HG03565 (cell line): ENCODE measurements around the gene NR1H4.
"Not testable (repeated sequence)": the region's sequence is repeated elsewhere in the genome, so short reads cannot be mapped to it uniquely, and the experiment has no call there.

Experiments used
- ATAC-seq: cut with Tn5 transposase; IDR thresholded peaks from one replicate; pipeline ENCODE4 v1.9.1; 2021; ENCODE audit warnings: mild to moderate bottlenecking, moderate library complexity; ENCODE audit not compliant: unreplicated experiment

The NR1H4 gene

DNA sequence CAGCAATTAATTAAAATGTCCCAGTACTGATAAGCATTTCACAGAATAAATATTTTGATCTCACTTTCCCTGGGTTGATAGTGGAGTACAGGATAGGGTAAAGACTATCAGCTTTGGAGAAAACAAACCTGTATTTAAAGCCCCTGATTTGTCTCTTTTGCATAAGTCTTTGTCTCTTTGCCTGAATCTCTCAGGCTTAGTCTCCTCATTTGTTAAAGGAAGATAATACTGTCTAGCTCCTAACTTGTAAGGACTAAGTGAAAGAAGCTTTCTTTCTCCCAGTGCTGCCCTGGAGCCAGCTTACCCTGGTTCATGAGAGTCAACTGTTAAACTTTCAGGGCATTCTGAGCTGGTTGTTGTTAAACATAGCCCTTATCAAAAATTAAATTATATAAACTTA is 5.5 kb upstream of the NR1H4 start:
- ATAC-seq = no peak

DNA sequence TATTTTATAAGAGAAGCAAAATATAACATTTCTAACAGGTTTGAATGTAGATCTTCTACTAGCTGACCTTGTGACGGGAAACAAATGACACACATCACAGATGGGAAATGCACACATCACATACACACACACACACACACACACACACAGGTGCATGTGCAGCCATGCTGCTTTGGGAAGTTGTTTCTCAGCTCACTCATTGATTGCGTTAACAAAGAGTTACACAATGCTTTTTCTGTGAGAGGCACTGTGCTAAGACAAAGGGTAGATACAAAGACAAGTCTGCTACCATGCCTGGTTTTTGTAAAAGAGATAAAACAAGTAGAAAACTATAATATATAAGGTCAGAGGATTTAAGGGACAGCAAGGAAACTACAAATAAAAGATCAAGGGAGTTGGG is 1.3 kb upstream of the NR1H4 start:
- ATAC-seq = no peak

DNA sequence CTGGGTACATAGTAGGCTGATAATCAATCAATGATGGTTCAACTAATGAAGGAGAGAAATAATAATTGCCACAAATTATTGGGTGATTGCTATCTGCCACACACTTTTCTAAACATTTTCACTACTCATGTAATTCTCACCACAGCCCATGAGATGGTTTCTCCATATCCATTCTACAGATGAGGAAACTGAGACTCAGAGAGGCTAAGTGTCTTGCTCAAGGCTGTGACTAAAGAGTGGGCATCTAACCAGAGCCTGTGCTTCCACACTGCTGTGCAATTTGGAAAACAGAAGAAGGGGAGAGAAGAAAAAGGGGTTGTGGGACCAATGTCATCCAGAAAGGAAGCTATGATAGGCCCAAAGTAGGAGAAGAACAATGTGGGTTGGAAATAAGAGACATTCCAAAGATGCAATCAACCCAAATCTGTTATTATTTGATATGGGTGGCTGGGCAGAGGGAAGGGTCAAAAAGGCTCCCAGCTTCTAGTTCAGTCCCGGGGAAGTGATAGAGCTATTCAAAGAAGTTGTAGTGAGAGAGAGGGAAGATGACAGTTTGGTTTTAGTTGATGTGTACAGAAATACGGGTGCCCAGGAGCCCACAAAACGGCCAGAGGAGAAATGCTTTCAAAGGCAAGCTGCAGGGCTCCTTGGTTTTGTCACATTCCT is 483 bp upstream of the NR1H4 start:
- no peak for ATAC-seq

DNA sequence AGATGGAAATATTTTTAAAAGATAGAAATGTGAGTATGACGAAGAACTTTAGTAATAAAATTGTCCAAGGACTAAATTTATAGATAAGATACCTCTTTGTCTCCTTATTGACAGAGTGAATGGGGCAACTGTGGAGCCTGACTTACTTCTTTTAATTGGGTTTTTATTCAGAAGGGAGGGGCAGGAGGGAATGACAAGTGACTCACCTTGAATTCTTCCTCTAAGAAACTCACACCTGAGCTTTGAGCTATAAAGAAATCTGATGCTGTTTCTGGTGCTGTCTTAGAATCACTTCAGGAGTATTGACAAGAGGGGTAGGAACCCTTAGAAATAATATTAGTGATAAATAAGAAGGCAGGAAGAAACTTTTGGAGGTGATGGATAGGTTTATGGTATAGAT is 951 bp downstream of the NR1H4 start:
- no peak for ATAC-seq

DNA sequence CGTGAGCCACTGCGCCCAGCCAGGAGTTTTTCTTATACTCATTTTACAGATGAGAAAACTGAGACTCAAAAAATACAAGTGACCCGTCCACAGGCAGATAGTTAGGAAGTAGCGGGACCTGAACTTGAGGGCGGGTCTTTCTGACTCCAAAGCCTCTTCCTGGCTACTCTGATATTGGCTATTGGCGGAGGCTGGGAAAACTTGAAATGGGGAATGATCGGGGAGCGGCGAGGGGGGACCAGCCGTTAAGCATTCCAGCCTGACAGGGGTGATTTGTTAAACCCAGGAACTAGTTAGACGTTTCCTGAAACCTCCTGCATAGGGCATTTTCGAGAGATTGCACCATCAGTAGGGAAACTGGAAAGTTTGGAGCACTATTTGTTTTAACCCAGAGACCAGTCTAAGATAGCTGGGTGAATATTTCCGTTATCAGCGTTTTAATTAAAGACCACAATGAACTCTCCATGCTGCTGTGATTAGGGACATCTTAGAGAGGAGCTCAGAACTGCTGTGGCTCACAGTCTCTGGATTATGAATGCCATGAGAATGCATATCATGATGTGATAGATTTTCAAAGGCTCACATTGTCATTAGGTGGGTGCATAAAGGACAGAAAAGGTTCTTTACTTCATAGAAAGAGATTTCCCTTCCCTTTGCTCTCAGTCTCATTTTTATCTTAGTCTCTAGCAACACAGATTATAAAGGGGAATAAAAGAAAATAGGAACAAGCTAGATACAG is 2.5 kb downstream of the NR1H4 start:
- ATAC-seq = no peak

DNA sequence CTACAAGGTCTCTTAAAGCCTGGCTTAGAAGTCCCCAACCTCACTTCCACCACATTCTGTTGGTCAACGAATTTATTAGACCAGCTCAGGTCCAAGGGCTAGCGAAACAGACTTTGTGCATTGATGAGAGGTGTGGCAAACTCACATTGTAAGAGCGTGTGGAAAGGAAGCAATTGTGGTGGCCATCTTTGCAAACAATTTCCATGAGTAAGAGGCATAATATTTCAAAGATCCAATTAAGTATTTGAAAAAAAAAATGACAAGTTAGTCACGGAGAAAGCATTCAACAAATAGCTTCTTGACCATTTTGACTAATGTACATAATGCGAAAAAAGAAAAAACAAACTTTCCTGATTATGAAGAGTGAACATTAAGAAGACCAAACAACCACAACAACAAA is 7.4 kb downstream of the NR1H4 start:
- ATAC-seq = no peak

DNA sequence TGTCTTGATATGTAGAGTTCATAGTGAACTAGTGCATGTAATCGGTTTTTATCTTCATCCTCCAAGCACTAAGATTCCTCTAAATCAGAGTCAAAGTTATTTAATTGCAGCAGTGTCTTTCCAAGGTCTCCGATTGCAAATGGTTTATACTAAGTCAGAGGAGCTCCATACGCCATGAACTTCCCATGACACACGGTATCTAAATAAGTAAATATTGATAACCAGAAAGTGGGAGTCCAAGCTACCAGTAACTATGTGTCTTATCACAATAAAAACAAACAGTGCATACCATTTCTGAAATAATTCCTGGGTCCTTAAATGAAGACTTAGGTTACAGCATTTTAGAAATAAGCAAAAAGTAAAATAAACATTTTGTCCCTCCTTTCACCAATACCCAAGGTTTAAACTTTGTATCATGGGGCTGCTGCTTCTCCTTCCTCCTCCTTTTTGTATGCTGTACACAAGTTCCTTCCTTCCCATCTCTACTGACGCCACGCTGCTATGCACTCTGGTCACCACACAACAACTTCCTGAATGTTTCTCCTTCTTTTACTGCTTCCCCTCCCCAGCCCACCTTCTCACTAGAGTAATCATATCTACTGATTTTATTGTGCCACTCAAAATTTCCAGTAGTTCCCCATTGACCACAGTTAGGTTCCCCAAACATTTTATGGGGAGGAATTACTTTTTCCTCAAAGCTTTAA is 10.7 kb downstream of the NR1H4 start:
- ATAC-seq = no peak

DNA sequence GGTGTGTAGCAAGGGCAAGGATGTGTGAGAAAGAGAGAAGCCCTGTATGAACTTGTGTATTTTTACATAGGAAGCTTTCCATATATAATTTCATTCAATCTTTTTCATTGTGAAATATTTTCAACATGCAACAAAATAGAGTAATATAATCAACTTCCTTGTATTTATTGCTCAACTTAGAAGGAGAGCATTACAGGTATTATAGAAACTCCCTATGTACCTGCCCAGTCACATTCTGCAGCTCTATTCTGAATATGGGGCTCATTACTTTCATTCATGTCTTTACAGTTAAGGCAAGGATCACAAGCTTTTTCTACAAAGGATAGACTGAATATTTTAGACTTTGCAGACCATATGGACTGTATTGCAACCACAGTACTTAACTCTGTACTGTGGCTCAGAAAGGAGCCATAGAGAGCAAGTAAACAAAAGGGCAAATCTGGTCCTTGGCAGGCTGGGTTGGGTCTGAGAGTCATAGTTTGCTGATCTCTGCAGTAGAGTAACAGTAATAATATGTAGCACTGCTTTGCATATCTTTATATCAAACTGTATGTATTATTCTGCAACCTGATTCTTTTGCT is 11.3 kb downstream of the NR1H4 start:
- ATAC-seq = no peak

DNA sequence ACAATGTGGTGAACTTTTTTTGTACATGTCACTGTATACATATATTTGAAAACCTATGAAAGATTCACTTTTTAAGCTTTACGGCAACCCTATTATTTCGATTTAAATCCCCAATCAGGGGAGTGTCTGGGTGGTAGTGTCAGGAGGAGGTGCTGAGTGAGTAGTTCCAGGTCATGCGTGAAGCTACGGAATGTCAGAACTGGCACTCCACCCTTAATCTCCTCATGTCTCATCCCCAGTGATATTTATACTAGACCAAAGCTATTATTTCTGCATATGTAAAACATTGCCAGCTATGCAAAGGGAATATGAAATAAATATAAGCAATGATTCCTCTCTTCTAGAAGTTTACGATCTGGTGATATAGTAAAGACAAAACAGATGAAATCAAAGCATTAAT is 12.3 kb downstream of the NR1H4 start:
- no peak for ATAC-seq

DNA sequence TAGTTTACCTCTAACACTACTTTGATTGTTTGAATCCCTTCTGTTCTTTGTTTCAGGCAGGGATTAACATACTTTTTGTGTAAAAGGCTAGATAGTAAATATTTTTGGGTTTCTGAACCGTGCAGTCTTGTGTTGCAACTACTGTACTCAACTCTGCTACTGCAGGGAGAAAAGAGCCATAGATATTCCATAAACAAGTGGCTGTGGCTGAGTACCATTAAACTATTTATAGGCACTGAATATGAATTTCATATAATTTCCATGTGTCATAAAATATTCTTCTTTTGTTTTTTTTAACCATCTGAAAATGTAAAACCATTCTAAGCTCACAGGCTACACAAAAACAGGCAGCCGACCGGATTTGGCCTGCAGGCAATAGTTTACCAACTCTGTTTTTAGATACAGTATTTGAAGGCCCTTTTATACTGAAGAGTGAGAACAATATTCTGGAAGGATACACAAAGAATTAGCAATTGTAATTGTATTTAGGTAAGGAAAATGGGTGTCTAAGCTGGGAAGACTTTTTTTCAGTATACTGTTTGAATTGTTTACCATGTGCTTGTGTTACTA is 15.7 kb downstream of the NR1H4 start:
- ATAC-seq = no peak

DNA sequence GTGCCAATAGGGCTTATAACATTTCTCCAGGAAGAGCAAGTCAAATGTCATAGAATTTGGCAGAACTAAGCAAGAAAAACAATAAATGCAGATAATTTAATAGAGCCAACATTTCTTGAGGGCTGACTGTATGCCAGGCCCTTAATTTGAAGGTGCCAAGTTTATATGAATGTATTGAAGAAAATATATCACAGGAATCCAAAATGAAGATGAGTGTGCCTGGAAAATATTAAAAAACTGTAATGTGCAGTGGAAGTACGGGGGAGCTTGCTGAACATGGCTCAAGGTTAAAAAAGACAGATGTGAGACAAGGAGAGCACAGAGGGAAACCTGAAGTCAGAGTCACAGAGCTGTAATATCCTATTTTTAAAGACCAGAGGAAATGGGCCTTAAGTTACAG is 16.4 kb downstream of the NR1H4 start:
- ATAC-seq = no peak

DNA sequence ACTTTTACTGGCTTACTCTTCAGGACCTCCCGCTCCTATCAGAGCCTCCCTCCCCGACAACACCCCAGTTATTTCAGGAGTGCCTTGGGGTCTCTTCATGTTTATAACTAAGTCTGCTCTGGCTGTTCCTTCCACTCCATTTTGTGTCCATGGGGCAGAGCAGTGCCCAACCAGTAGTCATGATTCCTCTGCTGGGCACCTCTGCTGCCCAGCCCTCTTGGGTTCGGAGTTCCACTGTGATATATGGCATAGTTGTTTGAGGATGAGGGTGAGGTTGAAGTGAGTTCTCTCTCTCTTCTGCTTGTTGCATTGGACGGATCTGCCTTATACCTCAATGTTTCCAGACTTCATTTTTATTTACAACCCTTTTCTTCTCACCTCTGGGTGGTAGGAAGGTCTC is 17.4 kb downstream of the NR1H4 start:
- no peak for ATAC-seq

DNA sequence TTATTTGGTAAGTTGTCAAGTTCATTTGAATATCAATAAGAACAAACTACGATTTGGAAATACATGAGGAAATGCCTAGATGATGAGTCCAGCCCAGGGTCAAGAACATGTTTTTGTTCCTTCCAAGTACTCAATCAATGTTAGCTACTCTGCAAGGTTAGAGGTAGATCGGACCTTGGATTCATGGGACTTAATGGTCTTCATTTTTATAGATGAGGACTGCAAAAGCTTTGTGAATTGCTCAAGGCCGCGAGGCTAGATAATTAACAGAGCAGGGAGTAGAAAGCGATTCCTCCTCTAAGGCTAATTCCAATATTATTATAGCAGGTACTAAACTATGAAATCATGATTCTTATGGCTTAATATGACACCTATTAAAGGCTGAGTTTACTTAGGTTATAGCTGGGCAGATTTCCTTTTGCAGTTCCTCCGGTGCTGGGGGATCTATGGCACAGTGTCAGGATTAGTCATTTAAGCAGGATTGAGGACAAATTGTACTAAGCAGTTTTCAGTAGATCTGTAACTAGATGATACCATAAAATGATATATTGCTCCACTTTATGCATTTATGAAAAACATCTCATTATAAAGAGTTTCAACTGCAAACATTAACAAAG is 19.8 kb downstream of the NR1H4 start:
- no peak for ATAC-seq

DNA sequence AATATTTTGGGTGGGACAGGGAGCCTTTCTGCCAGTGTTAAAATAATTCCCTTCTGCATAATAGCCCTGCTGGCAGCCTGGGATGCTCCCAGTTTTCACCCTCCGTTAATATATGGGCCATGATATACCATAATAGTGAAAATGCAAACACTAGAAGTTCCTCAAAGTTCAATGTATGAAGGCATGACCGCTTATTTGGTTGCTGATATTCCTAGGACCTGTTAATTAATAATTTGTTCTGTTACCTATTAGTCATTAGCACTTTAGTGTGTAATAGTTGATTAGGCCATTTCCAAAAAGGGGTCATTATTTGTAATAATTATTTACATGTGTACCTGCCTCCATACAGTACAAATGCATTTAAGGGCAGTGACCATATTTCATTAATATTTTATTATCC is 20.4 kb downstream of the NR1H4 start:
- no peak for ATAC-seq

DNA sequence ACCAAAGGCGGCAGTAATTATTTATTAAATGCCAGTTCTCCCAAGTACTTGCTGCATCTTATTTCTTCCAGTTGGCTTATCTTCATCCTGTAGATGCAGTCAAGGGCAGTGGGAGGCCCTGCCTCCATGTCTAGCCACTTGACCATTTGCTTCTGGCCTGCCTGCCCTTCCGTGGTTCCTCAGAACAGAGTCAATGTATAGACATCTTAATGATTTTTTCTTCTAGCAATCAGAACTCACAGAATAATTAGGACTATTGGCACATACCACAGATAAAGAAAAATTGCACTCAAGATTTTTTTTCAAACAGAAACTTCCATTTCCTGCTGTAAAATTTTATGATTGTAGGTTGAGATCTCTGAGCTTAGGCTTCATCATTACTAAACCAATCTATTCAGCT is 20.9 kb downstream of the NR1H4 start:
- no peak for ATAC-seq

DNA sequence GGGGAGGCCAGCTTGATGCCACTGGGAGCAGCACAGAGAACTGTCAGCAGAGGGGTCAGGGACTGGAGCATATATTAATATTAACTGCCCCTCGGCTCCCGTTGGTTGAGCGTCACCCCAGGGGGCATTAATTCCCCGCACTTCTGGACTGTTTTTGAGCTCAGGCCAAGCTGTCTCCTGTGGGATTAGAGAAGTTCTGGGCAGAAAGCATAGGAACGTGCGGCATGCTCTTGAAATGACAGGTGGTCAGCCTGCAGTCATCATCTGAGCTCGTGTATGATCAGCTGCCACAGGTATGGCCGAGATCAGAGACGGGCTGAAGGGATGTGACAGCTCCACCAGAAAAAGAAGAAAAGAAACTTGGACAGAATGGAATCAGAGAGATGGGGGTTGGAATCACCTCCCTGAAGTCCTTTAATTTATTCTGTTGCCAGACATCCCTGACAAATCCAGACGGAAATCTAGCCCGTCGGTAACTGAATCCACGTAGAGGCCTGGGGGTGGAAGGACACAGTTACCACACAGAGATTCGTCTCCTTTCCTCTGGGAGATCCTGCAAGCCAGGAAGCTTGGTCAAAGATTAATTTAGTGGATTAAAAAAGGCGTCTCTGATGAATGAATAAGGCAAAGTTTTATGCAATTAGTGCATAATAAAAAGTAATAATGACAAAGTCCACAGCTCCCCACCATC is 23.6 kb downstream of the NR1H4 start:
- no peak for ATAC-seq

DNA sequence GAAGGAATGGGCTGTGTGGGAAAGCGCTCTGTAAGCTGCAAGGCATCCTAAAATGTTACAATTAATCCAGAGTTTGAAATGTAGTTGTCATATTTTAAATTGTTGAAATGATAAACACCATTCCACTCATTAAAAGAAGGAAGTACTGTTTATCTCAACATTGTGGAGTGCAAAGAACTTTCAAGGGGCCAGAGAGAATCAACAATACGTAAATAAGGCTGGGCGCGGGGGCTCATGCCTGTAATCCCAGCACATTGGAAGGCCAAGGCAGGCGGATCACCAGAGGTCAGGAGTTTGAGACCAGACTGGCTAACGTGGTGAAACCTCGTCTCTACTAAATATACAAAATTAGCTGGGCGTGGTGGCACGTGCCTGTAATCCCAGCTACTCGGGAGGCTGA is 24.5 kb downstream of the NR1H4 start:
- no peak for ATAC-seq

DNA sequence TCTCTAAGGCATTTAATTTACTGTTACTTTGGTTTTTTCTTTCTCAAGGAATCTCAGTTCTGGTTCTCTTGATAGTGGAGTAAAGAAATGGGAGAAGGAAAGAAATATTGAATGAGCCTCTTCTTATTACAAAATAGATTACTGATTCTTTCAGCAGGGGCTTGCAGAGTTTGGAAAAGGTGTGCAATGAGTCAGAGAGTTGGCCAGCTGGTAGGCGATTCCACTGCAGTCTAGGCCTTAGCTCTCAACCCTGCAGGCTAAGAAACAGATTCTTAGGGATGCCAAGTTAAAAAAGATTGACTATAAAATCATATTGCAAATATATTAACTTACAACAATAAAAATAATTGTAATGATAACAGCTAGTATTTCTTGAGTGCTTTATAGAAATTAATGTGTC is 25.8 kb downstream of the NR1H4 start:
- no peak for ATAC-seq

DNA sequence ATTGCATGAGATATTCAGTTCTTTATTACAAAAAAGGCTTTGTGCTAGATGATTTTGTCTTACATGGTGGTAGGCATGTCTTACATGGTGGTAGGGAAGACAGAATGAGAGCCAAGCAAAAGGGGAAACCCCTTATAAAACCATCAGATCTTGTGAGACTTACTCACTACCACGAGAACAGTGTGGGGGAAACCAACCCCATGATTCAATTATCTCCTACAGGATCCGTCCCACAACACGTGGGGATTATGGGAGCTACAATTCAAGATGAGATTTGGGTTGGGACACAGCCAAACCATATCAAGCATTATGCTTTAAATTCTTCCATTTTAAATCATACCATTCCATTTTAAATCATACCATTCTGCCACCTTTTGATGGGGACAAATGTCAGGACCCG is 29.1 kb downstream of the NR1H4 start:
- not testable (repeated sequence) for ATAC-seq

DNA sequence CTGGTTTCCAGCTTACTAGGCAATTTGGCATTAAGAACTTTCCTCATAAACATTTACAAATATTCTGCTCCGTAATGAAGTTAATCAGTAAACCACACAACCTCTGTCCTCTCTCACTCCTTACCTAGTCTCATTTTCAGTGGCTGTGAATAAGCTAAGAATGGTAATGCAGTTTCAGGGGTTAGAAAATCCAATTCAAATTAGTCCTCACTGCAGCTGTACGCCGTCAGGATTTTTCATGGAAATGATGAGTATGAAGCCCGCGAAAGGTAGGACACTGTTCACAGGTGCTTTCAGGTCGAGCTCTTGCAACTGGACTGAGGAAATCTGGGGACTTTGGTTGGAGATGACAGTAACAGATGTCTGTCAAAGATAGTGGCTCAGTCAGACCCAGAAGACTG is 29.6 kb downstream of the NR1H4 start:
- ATAC-seq = no peak

DNA sequence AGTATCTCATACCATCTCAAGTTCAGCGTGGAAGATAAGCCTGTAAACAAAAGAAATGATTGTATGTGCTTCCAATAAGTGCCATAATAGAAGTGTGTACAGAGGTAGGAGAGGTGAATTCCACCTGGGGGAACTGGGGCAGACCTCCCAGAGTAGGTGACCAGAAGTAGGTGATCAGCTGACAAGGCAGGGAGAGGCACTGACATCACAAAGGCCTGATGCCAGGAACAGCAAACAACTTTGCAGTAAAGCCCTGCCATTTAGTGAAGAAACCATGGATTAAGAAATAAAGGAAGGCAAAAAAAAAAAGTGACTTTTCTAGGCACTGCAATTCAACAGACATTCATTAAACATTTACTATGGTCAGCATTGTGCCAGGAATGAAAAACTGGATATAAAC is 31.1 kb downstream of the NR1H4 start:
- ATAC-seq = no peak
